ENCODE results near the gene ZNF138.
"Not testable (repeated sequence)": the region's sequence is repeated elsewhere in the genome, so short reads cannot be mapped to it uniquely, and the experiment has no call there.

ZNF138 gene

GRCh38 chr7:64839910-64840309 is 45.7 kb downstream of the ZNF138 start:
- no peak for FAIRE-seq

GRCh38 chr7:64849250-64849923 is 55.2 kb downstream of the ZNF138 start:
- FAIRE-seq, result no peak

- FAIRE-seq, result no peak
These were observed 55.8 kb downstream of the ZNF138 start for GRCh38 chr7:64849924-64850499.

GRCh38 chr7:64853679-64854078 is 59.5 kb downstream of the ZNF138 start:
- FAIRE-seq, result no peak

GRCh38 chr7:64854969-64855368 is 60.7 kb downstream of the ZNF138 start:
- FAIRE-seq, result no peak

- no peak for FAIRE-seq
These were observed 68.8 kb downstream of the ZNF138 start for GRCh38 chr7:64863021-64863420.

- FAIRE-seq, result not testable (repeated sequence)
These were observed 69.3 kb downstream of the ZNF138 start for GRCh38 chr7:64863530-64863929.

- FAIRE-seq, result no peak
These were observed 69.7 kb downstream of the ZNF138 start for GRCh38 chr7:64863969-64864368.

GRCh38 chr7:64867863-64868440 is 73.7 kb downstream of the ZNF138 start:
- no peak for FAIRE-seq

- FAIRE-seq, result no peak
These were observed 74.3 kb downstream of the ZNF138 start for GRCh38 chr7:64868499-64868898.

GRCh38 chr7:64869121-64869725 is 75.0 kb downstream of the ZNF138 start:
- FAIRE-seq, result no peak

- FAIRE-seq, result no peak
These were observed 75.8 kb downstream of the ZNF138 start for GRCh38 chr7:64869912-64870562.

- no peak for FAIRE-seq
These were observed 76.4 kb downstream of the ZNF138 start for GRCh38 chr7:64870656-64871055.

- FAIRE-seq, result no peak
These were observed 77.5 kb downstream of the ZNF138 start for GRCh38 chr7:64871761-64872160.

GRCh38 chr7:64872351-64873154 is 78.3 kb downstream of the ZNF138 start:
- no peak for FAIRE-seq

GRCh38 chr7:64873155-64873500 is 78.9 kb downstream of the ZNF138 start:
- no peak for FAIRE-seq

- no peak for FAIRE-seq
These were observed 79.3 kb downstream of the ZNF138 start for GRCh38 chr7:64873517-64873916.

- no peak for FAIRE-seq
These were observed 79.9 kb downstream of the ZNF138 start for GRCh38 chr7:64874114-64874513.

- FAIRE-seq, result no peak
These were observed 80.5 kb downstream of the ZNF138 start for GRCh38 chr7:64874562-64875250.

- no peak for FAIRE-seq
These were observed 81.0 kb downstream of the ZNF138 start for GRCh38 chr7:64875258-64875657.

- no peak for FAIRE-seq
These were observed 81.6 kb downstream of the ZNF138 start for GRCh38 chr7:64875658-64876406.
